ENCODE results near the gene TBC1D2B. TPM values are rescaled to one million over a fixed set of nuclear protein-coding genes. Genes with fewer than 3 reads are reported as not detected.

TBC1D2B gene
- total RNA-seq, 1 experiment from 2014 or later, result 17.6 TPM

GRCh38 chr15:78125267-78125666 lies 47.8 kb upstream of the TBC1D2B start:
- no peak overlapping the region for H2AFZ ChIP-seq (ENCODE audit: low read length)

More at GRCh38 chr15:78125267-78125666, 47.8 kb upstream of the TBC1D2B start:
- Mint-ChIP-seq H3K9me3 (no peaks in the 10 kb centered on the region; a peak in 1 of 5 replicates), H3K36me3 (ENCODE audit: insufficient read depth in 1 of 3, low read depth in 3 of 3) (peaks cover 3 to 10% (median 6%) of the 10 kb centered on the region in 3 experiments; a peak in 5 of 7 replicates), H3K4me3 (no peak overlapping the region; a peak in 1 of 5 replicates), H3K27me3 (ENCODE audit: low read depth) (no peaks in the 10 kb centered on the region; the same call in 1 of the 2 replicates), H3K4me1 (peaks cover 22 to 35% of the 10 kb centered on the region in 2 experiments), H3K27ac (no peak overlapping the region)
- Histone ChIP-seq H3K9me3 (ENCODE audit: control insufficient read depth, low read depth, low read length) (no peaks in the 10 kb centered on the region), H4K5ac (ENCODE audit: insufficient read length, low read depth, low read length) (no peak overlapping the region), H3K14ac (ENCODE audit: insufficient read depth, low read length) (no peak overlapping the region), H3K79me2 (ENCODE audit: insufficient read depth, low read length) (no peaks in the 10 kb centered on the region), H3K4me1 (ENCODE audit: insufficient read depth, low read length) (peaks cover 2% of the 10 kb centered on the region; the same call in 1 of the 2 replicates), H4K20me1 (ENCODE audit: control insufficient read depth, insufficient read depth, insufficient read length) (no peaks in the 10 kb centered on the region), H3K56ac (ENCODE audit: insufficient read length, low read depth, low read length) (no peak overlapping the region), H3K79me1 (ENCODE audit: insufficient read depth, low read depth, low read length, poor library complexity, severe bottlenecking) (no peaks in the 10 kb centered on the region), H3K23me2 (ENCODE audit: insufficient read length, low read depth, low read length, poor library complexity, severe bottlenecking) (no peaks in the 10 kb centered on the region), H2BK20ac (ENCODE audit: low read depth, low read length, poor library complexity, severe bottlenecking) (no peak overlapping the region), H3K9ac (ENCODE audit: extremely low read depth, insufficient read length, low read length) (no peak overlapping the region), H3K27me3 (ENCODE audit: insufficient read depth, low read length) (no peaks in the 10 kb centered on the region), H2BK120ac (ENCODE audit: low read depth, low read length, poor library complexity, severe bottlenecking) (no peak overlapping the region), H3T11ph (ENCODE audit: low read length) (no peak overlapping the region), H4K8ac (replicated peaks; ENCODE audit: insufficient read length, low read depth, low read length) (no peak overlapping the region), H3K27ac (ENCODE audit: insufficient read length, low read depth, low read length) (no peak overlapping the region), H2BK5ac (ENCODE audit: insufficient read length, low read length) (no peak overlapping the region), H3K4me2 (ENCODE audit: insufficient read depth, insufficient read length, low read length) (no peak overlapping the region), H3K23ac (ENCODE audit: insufficient read length, low read depth, low read length) (no peak overlapping the region), H3K18ac (ENCODE audit: insufficient read length, low read depth, low read length) (no peak overlapping the region), H2AK5ac (ENCODE audit: insufficient read length, low read length) (no peak overlapping the region), H2BK15ac (ENCODE audit: low read depth, low read length) (no peak overlapping the region), H4K91ac (ENCODE audit: insufficient read length, low read depth, low read length) (no peak overlapping the region), H2BK12ac (ENCODE audit: insufficient read length, low read depth, low read length) (no peak overlapping the region), H3K4ac (ENCODE audit: low read depth, low read length) (no peak overlapping the region)
- DNase-seq, result no peak
- TF ChIP-seq CTCF (conservative IDR thresholded peaks at IDR 0.05), result no peak
- WGBS (ENCODE audit: extremely low coverage, insufficient read length, low lambda C conversion rate), result no CpG with 5 or more reads among the region's 3 CpGs

All from H9 (cell line).